Brain pericyte (primary cell): ENCODE data around the gene SYNGR1.

Source experiments
- DNase-seq: peaks from one replicate; pipeline ENCODE4 v3.0.0-alpha.2; 2012; ENCODE audit warnings: low read depth, low spot score

Gene SYNGR1

GRCh38 chr22:39429186-39429585 is 79.4 kb downstream of the SYNGR1 start:
- DNase-seq: no peak

- no peak for DNase-seq
Measured at GRCh38 chr22:39429916-39430575, 80.3 kb downstream of the SYNGR1 start.

- DNase-seq: no peak
Measured at GRCh38 chr22:39430576-39431150, 80.9 kb downstream of the SYNGR1 start.

GRCh38 chr22:39431216-39431801 is 81.5 kb downstream of the SYNGR1 start:
- DNase-seq: no peak

GRCh38 chr22:39431821-39432251 is 82.0 kb downstream of the SYNGR1 start:
- no peak for DNase-seq

- no peak for DNase-seq
Measured at GRCh38 chr22:39432361-39432811, 82.6 kb downstream of the SYNGR1 start.

- no peak for DNase-seq
Measured at GRCh38 chr22:39433476-39434242, 83.9 kb downstream of the SYNGR1 start.

- DNase-seq: no peak
Measured at GRCh38 chr22:39434243-39434653, 84.5 kb downstream of the SYNGR1 start.

GRCh38 chr22:39434721-39435120 is 84.9 kb downstream of the SYNGR1 start:
- no peak for DNase-seq
